Large intestine (tissue), 3 donors: Measurements from ENCODE around the gene MICOS13. TPM values are rescaled to one million over a fixed set of nuclear protein-coding genes. Genes with fewer than 3 reads are reported as not detected.

Experiments used
- DNase-seq, 2 donors: peaks; one replicate each; pipeline versions ENCODE4 v3.0.0 to v3.0.0-alpha.2; 2013
- H3K27ac ChIP-seq: one replicate; pipeline ENCODE4 v1.5.1; 2013; ENCODE audit warnings: low read length
- H3K27me3 ChIP-seq: 2 replicates; pipeline ENCODE4 v1.6.1; 2013; ENCODE audit warnings: low read length; ENCODE audit not compliant: control insufficient read depth, insufficient read depth
- H3K36me3 ChIP-seq: 2 replicates; pipeline ENCODE4 v1.6.1; 2013; ENCODE audit warnings: low read length; ENCODE audit not compliant: control insufficient read depth, insufficient read depth
- H3K4me1 ChIP-seq: one replicate; pipeline ENCODE4 v1.6.1; 2013; ENCODE audit warnings: low read length; ENCODE audit not compliant: control insufficient read depth, insufficient read depth
- H3K4me3 ChIP-seq: one replicate; pipeline ENCODE4 v1.5.1; 2013; ENCODE audit warnings: low read length
- H3K9me3 ChIP-seq: one replicate; pipeline ENCODE4 v1.6.1; 2013; ENCODE audit warnings: mild to moderate bottlenecking, low read depth, low read length, moderate library complexity; ENCODE audit not compliant: control insufficient read depth
- WGBS: methylation state at CpG from one replicate; pipeline ENCODE4 v1.1.5; 2013; ENCODE audit warnings: low lambda C conversion rate; ENCODE audit not compliant: insufficient coverage; 5-methylcytosine and 5-hydroxymethylcytosine counted together
- polyA plus RNA-seq: library from polyadenylated mRNA; unstranded; fragments of 120-200 nt; gene quantifications from one replicate; pipeline ENCODE4 v1.2.1, GENCODE V29; 2013

Gene MICOS13
- polyA plus RNA-seq, 1 donor, result 48.0 TPM

- no CpG with 5 or more reads among the region's 22 CpGs for WGBS
- H3K27ac ChIP-seq, result no peak overlapping the region
- no peak overlapping the region for H3K4me3 ChIP-seq
- H3K36me3 ChIP-seq, result peaks cover 66% of the 10 kb centered on the region
- no peaks in the 10 kb centered on the region for H3K27me3 ChIP-seq
- no peaks in the 10 kb centered on the region for H3K4me1 ChIP-seq
- no peak for DNase-seq
- H3K9me3 ChIP-seq, result peaks cover 4% of the 10 kb centered on the region
Measured at GRCh38 chr19:5700455-5701092, 20.3 kb upstream of the MICOS13 start.

GRCh38 chr19:5698635-5699422, 18.5 kb upstream of the MICOS13 start:
- Histone ChIP-seq H3K36me3 (peaks cover 68% of the 10 kb centered on the region), H3K4me1 (no peaks in the 10 kb centered on the region)
- no CpG with 5 or more reads among the region's 38 CpGs for WGBS

GRCh38 chr19:5697890-5698634, 17.7 kb upstream of the MICOS13 start:
- peaks cover 68% of the 10 kb centered on the region for H3K36me3 ChIP-seq
- H3K27me3 ChIP-seq, result no peaks in the 10 kb centered on the region
- peaks cover 4% of the 10 kb centered on the region for H3K9me3 ChIP-seq
- H3K4me1 ChIP-seq, result no peaks in the 10 kb centered on the region
- WGBS, result no CpG with 5 or more reads among the region's 30 CpGs
- no peak overlapping the region for H3K27ac ChIP-seq
- no peak for DNase-seq
- H3K4me3 ChIP-seq, result no peak overlapping the region

More at GRCh38 chr19:5698635-5699422, 18.5 kb upstream of the MICOS13 start:
- Histone ChIP-seq H3K9me3 (peaks cover 4% of the 10 kb centered on the region), H3K4me3 (no peak overlapping the region), H3K27me3 (no peaks in the 10 kb centered on the region), H3K27ac (no peak overlapping the region)
- no peak for DNase-seq

DNA sequence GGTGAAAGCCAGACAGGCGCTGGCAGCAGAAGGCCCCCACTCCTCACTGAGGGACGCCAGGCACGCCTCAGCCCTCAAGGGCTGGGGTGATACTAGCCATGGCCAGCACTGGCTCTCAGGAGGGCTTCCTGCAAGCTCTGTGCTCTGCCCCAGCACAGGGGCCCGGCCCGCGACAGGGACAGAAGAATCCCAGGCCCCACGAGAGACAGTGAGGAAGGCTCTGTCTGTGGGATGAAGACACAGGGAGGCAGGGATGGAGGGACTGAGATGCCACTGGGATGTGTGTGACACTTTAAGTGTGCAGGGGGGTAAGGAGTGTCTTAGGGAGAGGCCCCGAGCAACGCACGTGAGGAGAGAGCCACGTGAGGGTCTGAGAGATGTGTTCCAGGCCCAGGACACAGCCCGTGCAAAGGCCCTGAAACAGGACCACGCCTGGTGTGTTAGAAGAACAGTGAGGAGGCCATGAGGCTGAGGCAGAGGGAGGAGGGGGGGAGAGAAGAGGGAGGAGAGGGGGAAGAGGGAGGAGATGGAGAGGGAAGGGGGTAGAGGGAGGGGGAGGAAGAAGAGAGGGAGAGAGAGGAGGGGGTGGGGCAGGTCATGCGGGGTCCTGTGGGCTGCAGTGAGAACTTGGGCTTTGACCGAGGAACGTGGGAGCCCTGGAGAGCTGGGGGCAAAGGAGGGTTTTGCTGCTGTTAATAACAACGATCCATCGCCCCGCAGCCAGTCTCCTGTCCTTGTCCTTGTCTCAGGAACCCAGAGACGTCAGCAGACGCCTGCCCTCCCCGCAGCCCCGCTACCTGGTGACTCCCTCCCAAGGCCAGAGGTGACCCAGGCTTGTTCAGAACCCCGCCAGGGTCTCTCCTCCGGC, 16.9 kb upstream of the MICOS13 start:
- peaks cover 1% of the 10 kb centered on the region for H3K4me1 ChIP-seq
- no peaks in the 10 kb centered on the region for H3K27me3 ChIP-seq
- peaks cover 76% of the 10 kb centered on the region for H3K36me3 ChIP-seq
- DNase-seq, result no peak
- H3K27ac ChIP-seq, result no peak overlapping the region
- H3K9me3 ChIP-seq, result peaks cover 4% of the 10 kb centered on the region
- no peak overlapping the region for H3K4me3 ChIP-seq
- 100% methylated on average over 1 of the region's 25 CpGs for WGBS

GRCh38 chr19:5696196-5697021, 16.1 kb upstream of the MICOS13 start:
- Histone ChIP-seq H3K27ac (no peak overlapping the region), H3K4me3 (no peak overlapping the region), H3K4me1 (peaks cover 6% of the 10 kb centered on the region), H3K36me3 (peaks cover 84% of the 10 kb centered on the region), H3K27me3 (no peaks in the 10 kb centered on the region), H3K9me3 (peaks cover 3% of the 10 kb centered on the region)
- WGBS, result no CpG with 5 or more reads among the region's 42 CpGs
- DNase-seq, result no peak

DNA sequence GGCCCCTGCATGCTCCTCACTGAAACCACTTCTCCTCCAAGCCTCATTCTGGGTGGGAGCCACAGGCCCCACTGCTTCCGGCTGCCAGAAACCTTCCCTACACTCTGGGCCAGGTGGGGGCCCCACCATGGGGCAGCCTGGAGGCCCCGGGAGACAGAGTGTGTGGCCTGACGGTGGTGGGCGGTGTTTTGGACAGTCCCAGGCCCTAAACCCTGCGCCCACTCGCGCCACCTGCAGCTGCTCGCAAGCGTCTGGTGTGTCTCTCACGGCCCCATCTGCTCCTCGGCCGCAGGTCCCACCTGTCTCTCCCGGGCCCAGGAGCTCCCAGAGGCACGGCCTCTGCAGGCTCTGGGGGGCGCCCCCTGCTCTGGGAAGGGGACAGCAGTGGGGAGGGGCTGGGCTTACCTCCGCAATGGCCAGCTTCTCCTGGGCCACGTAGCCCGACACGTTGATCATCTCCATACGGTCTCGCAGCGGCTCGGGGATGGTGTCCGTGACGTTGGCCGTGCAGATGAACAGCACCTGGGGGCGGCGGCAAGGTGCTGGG, 15.4 kb upstream of the MICOS13 start:
- Histone ChIP-seq H3K4me3 (no peak overlapping the region), H3K27me3 (no peaks in the 10 kb centered on the region), H3K4me1 (peaks cover 6% of the 10 kb centered on the region), H3K27ac (no peak overlapping the region), H3K36me3 (peaks cover 82% of the 10 kb centered on the region), H3K9me3 (no peaks in the 10 kb centered on the region)
- no peak for DNase-seq
- WGBS, result no CpG with 5 or more reads among the region's 28 CpGs

GRCh38 chr19:5694956-5695648, 14.8 kb upstream of the MICOS13 start:
- WGBS, result no CpG with 5 or more reads among the region's 8 CpGs
- H3K4me1 ChIP-seq, result peaks cover 6% of the 10 kb centered on the region
- DNase-seq, result no peak
- H3K36me3 ChIP-seq, result peaks cover 77% of the 10 kb centered on the region
- no peak overlapping the region for H3K4me3 ChIP-seq
- no peak overlapping the region for H3K27ac ChIP-seq
- no peaks in the 10 kb centered on the region for H3K27me3 ChIP-seq
- H3K9me3 ChIP-seq, result no peaks in the 10 kb centered on the region

DNA sequence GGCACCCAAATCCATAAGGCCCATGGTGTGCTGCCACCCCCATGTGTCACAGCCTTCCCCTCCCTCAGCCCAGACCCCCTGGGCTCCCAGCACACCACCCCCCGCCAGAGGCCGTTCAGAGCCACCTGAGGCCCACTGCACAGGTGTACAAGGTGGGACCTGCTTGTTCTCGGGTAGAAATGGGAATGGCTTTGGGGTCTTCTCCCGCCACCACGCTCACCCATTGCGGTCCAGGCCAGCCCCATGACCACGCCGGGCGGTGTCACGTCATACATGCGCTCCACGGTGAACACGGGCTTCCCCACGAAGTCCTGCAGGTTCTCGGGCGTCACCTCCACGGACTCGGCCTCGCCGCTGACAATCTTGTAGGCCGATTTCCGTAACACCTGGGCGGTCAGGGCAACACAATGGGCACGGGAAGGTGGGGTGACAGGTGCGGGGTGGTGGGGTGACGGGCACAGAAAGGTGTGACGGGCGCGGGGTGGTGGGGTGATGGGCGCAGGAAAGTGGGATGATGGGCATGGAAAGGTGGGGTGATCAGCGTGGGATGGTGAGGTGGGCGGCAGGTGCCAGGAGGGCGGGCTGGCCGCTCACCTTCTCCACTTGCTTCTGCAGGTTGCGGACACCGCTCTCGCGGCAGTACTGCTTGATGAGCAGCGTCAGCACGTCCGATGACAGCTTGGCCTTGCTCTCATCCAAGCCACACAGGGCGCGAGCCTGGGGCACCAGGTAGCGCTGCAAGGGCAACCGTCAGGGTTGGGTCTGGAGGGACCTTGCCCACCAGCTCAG, 14.0 kb upstream of the MICOS13 start:
- no CpG with 5 or more reads among the region's 45 CpGs for WGBS
- H3K9me3 ChIP-seq, result no peaks in the 10 kb centered on the region
- no peak for DNase-seq
- H3K4me3 ChIP-seq, result no peak overlapping the region
- H3K4me1 ChIP-seq, result peaks cover 6% of the 10 kb centered on the region
- H3K27ac ChIP-seq, result no peak overlapping the region
- H3K36me3 ChIP-seq, result peaks cover 75% of the 10 kb centered on the region
- H3K27me3 ChIP-seq, result no peaks in the 10 kb centered on the region
